Trophoblast cell (in vitro differentiated cells and primary cell): ENCODE measurements around the gene RAB3B.

ENCODE experiments used
- DNase-seq, 2 donors: peaks; one replicate each; pipeline ENCODE4 v3.0.0-alpha.2; 2016
- H2AFZ ChIP-seq: 2 replicates; pipeline ENCODE4 v1.6.1; 2013; ENCODE audit warnings: low read length, moderate library complexity, mild to moderate bottlenecking; ENCODE audit not compliant: insufficient read depth, poor library complexity
- H2AK5ac ChIP-seq: 2 replicates; pipeline ENCODE4 v1.6.1; 2013; ENCODE audit warnings: mild to moderate bottlenecking, low read length
- H2BK120ac ChIP-seq: 2 replicates; pipeline ENCODE4 v1.6.1; 2013; ENCODE audit warnings: low read length, mild to moderate bottlenecking, moderate library complexity; ENCODE audit not compliant: insufficient read depth, poor library complexity
- H2BK12ac ChIP-seq: 2 replicates; pipeline ENCODE4 v1.6.1; 2013; ENCODE audit warnings: mild to moderate bottlenecking, low read length, moderate library complexity
- H2BK5ac ChIP-seq: 2 replicates; pipeline ENCODE4 v1.6.1; 2013; ENCODE audit warnings: low read length, low read depth, moderate library complexity, mild to moderate bottlenecking; ENCODE audit not compliant: poor library complexity
- H3K14ac ChIP-seq: 2 replicates; pipeline ENCODE4 v1.6.1; 2013; ENCODE audit warnings: mild to moderate bottlenecking, low read length
- H3K18ac ChIP-seq: 2 replicates; pipeline ENCODE4 v1.6.1; 2013; ENCODE audit warnings: mild to moderate bottlenecking, low read length
- H3K23ac ChIP-seq: 2 replicates; pipeline ENCODE4 v1.6.1; 2013; ENCODE audit warnings: low read length
- H3K27ac ChIP-seq: 2 replicates; pipeline ENCODE4 v1.5.1; 2013; ENCODE audit warnings: low read depth, mild to moderate bottlenecking, inconsistent platforms, low read length, moderate library complexity
- H3K27me3 ChIP-seq: 2 replicates; pipeline ENCODE4 v1.6.1; 2013; ENCODE audit warnings: inconsistent platforms, mild to moderate bottlenecking, low read length, moderate library complexity; ENCODE audit not compliant: insufficient read depth
- H3K36me3 ChIP-seq, 2 experiments: 1 replicate in 1 of 2; 2 replicates in 1 of 2; pipeline ENCODE4 v1.6.1; 2013; ENCODE audit warnings: low read length in 2 of 2, mild to moderate bottlenecking in 2 of 2, moderate library complexity in 1 of 2; ENCODE audit not compliant: insufficient read depth in 2 of 2, control insufficient read depth in 1 of 2
- H3K4ac ChIP-seq: 2 replicates; pipeline ENCODE4 v1.6.1; 2013; ENCODE audit warnings: low read depth, mild to moderate bottlenecking, low read length, moderate library complexity
- H3K4me1 ChIP-seq, 2 experiments: 1 replicate in 1 of 2; 2 replicates in 1 of 2; pipeline ENCODE4 v1.6.1; 2013; ENCODE audit warnings: low read length in 2 of 2, mild to moderate bottlenecking in 2 of 2, moderate library complexity in 1 of 2; ENCODE audit not compliant: insufficient read depth in 2 of 2, control insufficient read depth in 1 of 2
- H3K4me2 ChIP-seq: 2 replicates; pipeline ENCODE4 v1.6.1; 2013; ENCODE audit warnings: inconsistent platforms, mild to moderate bottlenecking, low read length, moderate library complexity
- H3K4me3 ChIP-seq: 2 replicates; pipeline ENCODE4 v1.5.1; 2013; ENCODE audit warnings: mild to moderate bottlenecking, low read depth, low read length, inconsistent platforms
- H3K79me1 ChIP-seq: one replicate; pipeline ENCODE4 v1.6.1; 2013; ENCODE audit warnings: low read length
- H3K79me2 ChIP-seq: 2 replicates; pipeline ENCODE4 v1.6.1; 2013; ENCODE audit warnings: low read length, mild to moderate bottlenecking; ENCODE audit not compliant: control insufficient read depth, insufficient read depth, poor library complexity
- H3K9ac ChIP-seq: 2 replicates; pipeline ENCODE4 v1.6.1; 2013; ENCODE audit warnings: mild to moderate bottlenecking, low read length
- H3K9me3 ChIP-seq: 2 replicates; pipeline ENCODE4 v1.6.1; 2013; ENCODE audit warnings: low read depth, mild to moderate bottlenecking, control low read depth, inconsistent platforms, low read length; ENCODE audit not compliant: insufficient read depth
- H4K12ac ChIP-seq: 2 replicates; pipeline ENCODE4 v1.6.1; 2013; ENCODE audit warnings: low read depth, mild to moderate bottlenecking, low read length, moderate library complexity
- H4K8ac ChIP-seq: 2 replicates; pipeline ENCODE4 v1.6.1; 2013; ENCODE audit warnings: low read depth, mild to moderate bottlenecking, low read length, moderate library complexity
- H4K91ac ChIP-seq: one replicate; pipeline ENCODE4 v1.6.1; 2013; ENCODE audit warnings: low read depth, mild to moderate bottlenecking, low read length, moderate library complexity
- WGBS: extraction: QIAGEN DNeasy Blood & Tissue Kit; methylation state at CpG from one replicate; pipeline ENCODE4 v1.1.7; 2013; ENCODE audit warnings: missing lambda C conversion rate; ENCODE audit not compliant: insufficient read length, insufficient coverage; ENCODE audit errors: extremely low coverage; 5-methylcytosine and 5-hydroxymethylcytosine counted together

The RAB3B gene

DNA sequence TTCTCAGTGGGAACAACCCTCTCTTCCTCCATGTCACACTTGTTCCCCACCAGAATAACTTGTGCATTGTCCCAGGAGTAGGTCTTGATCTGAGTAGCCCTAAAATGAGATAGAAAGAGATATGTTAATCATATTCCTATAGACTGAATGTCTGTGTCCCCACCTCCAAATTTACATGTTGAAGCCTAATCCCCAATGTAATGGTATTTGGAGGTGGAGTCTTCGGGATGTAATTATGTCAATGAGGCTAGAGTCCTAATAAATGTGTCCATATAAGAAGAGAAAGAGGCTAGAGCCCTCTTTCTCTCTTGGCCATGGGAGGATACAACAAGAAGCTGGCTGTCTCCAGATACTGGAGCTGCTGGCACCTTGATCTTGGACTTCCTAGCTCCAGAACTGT lies 57.2 kb downstream of the RAB3B start:
- no peaks in the 10 kb centered on the region for H3K4me1 ChIP-seq
- H3K79me2 ChIP-seq, result no peaks in the 10 kb centered on the region
- H2AK5ac ChIP-seq, result no peak overlapping the region
- no peak overlapping the region for H4K91ac ChIP-seq
- no peak overlapping the region for H3K14ac ChIP-seq
- H3K4me3 ChIP-seq, result no peak overlapping the region
- WGBS, result no CpG with 5 or more reads among the region's 1 CpG
- no peak overlapping the region for H3K4ac ChIP-seq
- H3K27ac ChIP-seq, result no peak overlapping the region
- no peak overlapping the region for H2BK12ac ChIP-seq
- no peak overlapping the region for H2BK5ac ChIP-seq
- H3K4me2 ChIP-seq, result no peak overlapping the region
- H3K9me3 ChIP-seq, result no peaks in the 10 kb centered on the region
- H2BK120ac ChIP-seq, result no peak overlapping the region
- no peak overlapping the region for H3K18ac ChIP-seq
- no peak overlapping the region for H3K23ac ChIP-seq
- no peak for DNase-seq
- no peaks in the 10 kb centered on the region for H3K36me3 ChIP-seq
- H3K79me1 ChIP-seq, result no peaks in the 10 kb centered on the region
- no peak overlapping the region for H4K12ac ChIP-seq
- no peak overlapping the region for H2AFZ ChIP-seq
- no peak overlapping the region for H3K9ac ChIP-seq
- H4K8ac ChIP-seq, result no peak overlapping the region
- no peaks in the 10 kb centered on the region for H3K27me3 ChIP-seq

DNA sequence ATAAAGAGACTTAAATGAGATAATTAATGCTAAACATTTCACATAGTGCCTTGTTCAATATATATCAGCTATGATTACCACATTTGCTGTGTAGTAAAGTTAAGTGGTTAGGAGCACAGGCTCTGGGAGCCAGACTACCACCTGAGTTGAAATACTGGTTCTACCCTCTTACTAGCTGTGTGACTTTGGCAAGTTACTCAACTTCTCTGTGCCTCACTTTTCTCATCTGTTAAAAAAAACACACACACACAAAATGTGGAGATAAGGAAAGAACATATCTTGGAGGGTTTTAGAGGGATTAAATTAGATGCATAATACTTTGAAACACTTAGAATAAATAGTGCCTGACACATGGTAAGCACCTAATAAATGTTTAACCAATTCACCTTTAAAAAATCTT lies 60.2 kb downstream of the RAB3B start:
- Histone ChIP-seq H3K4me1 (no peaks in the 10 kb centered on the region), H2AK5ac (no peak overlapping the region), H2BK5ac (no peak overlapping the region), H4K8ac (no peak overlapping the region), H4K91ac (no peak overlapping the region), H2AFZ (no peak overlapping the region), H3K4me3 (no peak overlapping the region), H3K79me1 (no peaks in the 10 kb centered on the region), H3K79me2 (no peaks in the 10 kb centered on the region), H3K36me3 (no peaks in the 10 kb centered on the region), H3K18ac (no peak overlapping the region), H3K9ac (no peak overlapping the region), H3K27me3 (no peaks in the 10 kb centered on the region), H2BK12ac (no peak overlapping the region), H3K14ac (no peak overlapping the region), H3K27ac (no peak overlapping the region), H4K12ac (no peak overlapping the region), H3K9me3 (no peaks in the 10 kb centered on the region), H3K4ac (no peak overlapping the region), H2BK120ac (no peak overlapping the region), H3K4me2 (no peak overlapping the region), H3K23ac (no peak overlapping the region)
- no peak for DNase-seq

DNA sequence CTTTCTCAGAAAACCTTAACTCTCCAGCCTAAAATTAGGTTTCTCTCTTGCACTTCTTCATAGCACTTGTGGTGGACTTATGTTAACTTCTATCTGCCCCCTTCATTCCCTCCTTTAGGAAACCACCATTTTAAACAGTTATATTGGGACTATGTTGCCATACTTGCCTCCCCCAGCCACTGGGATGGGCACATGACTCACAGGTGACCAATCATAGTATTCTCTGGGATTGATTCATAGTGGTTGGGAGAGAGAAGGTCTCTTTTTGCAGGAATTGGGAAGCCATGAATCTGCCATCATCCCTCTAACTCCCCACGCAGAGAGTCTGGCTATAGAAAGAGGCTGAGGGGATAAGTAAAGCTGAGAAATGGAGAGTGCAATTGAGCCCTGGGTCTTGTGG lies 61.6 kb downstream of the RAB3B start:
- Histone ChIP-seq H2BK120ac (no peak overlapping the region), H3K4me1 (no peaks in the 10 kb centered on the region), H2AK5ac (no peak overlapping the region), H2AFZ (no peak overlapping the region), H3K79me1 (no peaks in the 10 kb centered on the region), H3K4ac (no peak overlapping the region), H3K18ac (no peak overlapping the region), H3K27me3 (no peaks in the 10 kb centered on the region), H3K27ac (no peak overlapping the region), H3K23ac (no peak overlapping the region), H4K91ac (no peak overlapping the region), H3K79me2 (no peaks in the 10 kb centered on the region), H3K36me3 (no peaks in the 10 kb centered on the region), H2BK5ac (no peak overlapping the region), H3K14ac (no peak overlapping the region), H4K12ac (no peak overlapping the region), H3K9me3 (no peaks in the 10 kb centered on the region), H3K4me2 (no peak overlapping the region), H4K8ac (no peak overlapping the region), H3K4me3 (no peak overlapping the region), H2BK12ac (no peak overlapping the region), H3K9ac (no peak overlapping the region)
- DNase-seq, result no peak
- WGBS, result no CpG with 5 or more reads among the region's 1 CpG

DNA sequence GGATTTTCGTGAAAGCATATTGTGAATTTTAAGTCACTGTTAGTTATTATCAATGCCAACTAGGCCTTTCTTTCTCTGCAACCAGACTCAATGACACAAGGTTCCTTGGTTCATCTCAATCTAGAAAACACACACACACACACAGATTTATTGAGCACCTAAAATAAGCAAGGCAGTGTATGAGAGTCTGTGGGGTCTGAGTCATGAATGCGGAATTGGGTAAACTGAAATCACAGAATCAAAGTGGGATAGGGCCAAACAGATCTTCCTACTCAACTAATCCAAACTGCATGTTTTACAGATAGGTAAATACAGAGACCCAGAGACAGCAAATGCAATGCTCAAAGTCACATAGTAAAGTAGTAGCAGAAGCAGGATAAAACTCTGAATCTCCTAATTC lies 63.5 kb downstream of the RAB3B start:
- Histone ChIP-seq H3K4ac (no peak overlapping the region), H3K18ac (no peak overlapping the region), H3K4me2 (no peak overlapping the region), H3K4me3 (no peak overlapping the region), H3K27ac (no peak overlapping the region), H4K12ac (no peak overlapping the region), H3K9ac (no peak overlapping the region), H3K14ac (no peak overlapping the region), H3K36me3 (no peaks in the 10 kb centered on the region), H3K9me3 (no peaks in the 10 kb centered on the region), H4K91ac (no peak overlapping the region), H3K23ac (no peak overlapping the region), H2BK120ac (no peak overlapping the region), H2BK5ac (no peak overlapping the region), H3K27me3 (no peaks in the 10 kb centered on the region), H3K79me2 (no peaks in the 10 kb centered on the region), H3K4me1 (no peaks in the 10 kb centered on the region), H2BK12ac (no peak overlapping the region), H4K8ac (no peak overlapping the region), H2AK5ac (no peak overlapping the region), H2AFZ (no peak overlapping the region), H3K79me1 (no peaks in the 10 kb centered on the region)
- DNase-seq, result no peak
- no CpG with 5 or more reads among the region's 2 CpGs for WGBS
